GM19193 (cell line): ENCODE data around the gene NUPR1.

Source experiments
- POLR2A ChIP-seq: IDR thresholded peaks from 4 replicates; pipeline ENCODE4 v1.6.1; 2011; ENCODE audit not compliant: insufficient read depth, insufficient read length; ENCODE audit errors: extremely low read depth

The NUPR1 gene

GRCh38 chr16:28562199-28562598 lies 23.4 kb upstream of the NUPR1 start:
- no peak for TF ChIP-seq POLR2A

GRCh38 chr16:28561557-28562187 lies 22.9 kb upstream of the NUPR1 start:
- TF ChIP-seq POLR2A, result no peak

- no peak for TF ChIP-seq POLR2A
Measured at GRCh38 chr16:28558456-28558855, 19.7 kb upstream of the NUPR1 start.

GRCh38 chr16:28556914-28557320 lies 18.1 kb upstream of the NUPR1 start:
- no peak for TF ChIP-seq POLR2A

- no peak for TF ChIP-seq POLR2A
Measured at GRCh38 chr16:28555561-28555960, 16.8 kb upstream of the NUPR1 start.

- TF ChIP-seq POLR2A, result no peak
Measured at GRCh38 chr16:28554634-28555423, 16.1 kb upstream of the NUPR1 start.

- TF ChIP-seq POLR2A, result peak; percentile 97
Measured at GRCh38 chr16:28553776-28554633, 15.2 kb upstream of the NUPR1 start, which contains the start of gene SGF29. SGF29 (plus strand) TSS chr16:28553920; CDS start chr16:28581070, 27,150 bp downstream.

GRCh38 chr16:28549301-28549899 lies 10.6 kb upstream of the NUPR1 start:
- TF ChIP-seq POLR2A, result no peak

GRCh38 chr16:28548306-28548802 lies 9.6 kb upstream of the NUPR1 start:
- no peak for TF ChIP-seq POLR2A

- TF ChIP-seq POLR2A, result no peak
Measured at GRCh38 chr16:28546626-28547025, 7.9 kb upstream of the NUPR1 start.

GRCh38 chr16:28544998-28545397 lies 6.2 kb upstream of the NUPR1 start:
- no peak for TF ChIP-seq POLR2A

GRCh38 chr16:28543072-28543471 lies 4.3 kb upstream of the NUPR1 start:
- no peak for TF ChIP-seq POLR2A

GRCh38 chr16:28542646-28543045 lies 3.9 kb upstream of the NUPR1 start:
- no peak for TF ChIP-seq POLR2A

GRCh38 chr16:28540346-28540745 lies 1.6 kb upstream of the NUPR1 start:
- TF ChIP-seq POLR2A, result no peak

GRCh38 chr16:28537964-28538732 lies 626 bp downstream of the NUPR1 start:
- no peak for TF ChIP-seq POLR2A

- TF ChIP-seq POLR2A, result no peak
Measured at GRCh38 chr16:28537076-28537475, 1.7 kb downstream of the NUPR1 start.
